ENCODE data around the gene ZNF335.

- TF ChIP-seq REST (IDR thresholded peaks at IDR 0.05; ENCODE audit: insufficient read depth in 1 of 2, low read depth in 2 of 2, low read length in 2 of 2): no peak
- no peak for TF ChIP-seq POLR2AphosphoS5 (IDR thresholded peaks at IDR 0.05; ENCODE audit: low read depth, low read length)
- no peak for TF ChIP-seq TAF1 (IDR thresholded peaks at IDR 0.05; ENCODE audit: borderline replicate concordance, insufficient read depth, low read length)
Observed at GRCh38 chr20:45959956-45960630, 11.9 kb downstream of the ZNF335 start.
